Suprapubic skin (tissue), 4 donors: ENCODE data around the gene AFAP1L2.

ENCODE experiments used
- POLR2A ChIP-seq, 2 donors: fragments of 450-650 bp; IDR thresholded peaks; one replicate each; pipeline ENCODE4 v1.6.1; 2017; ENCODE audit warnings: antibody characterized with exemption in 2 of 2, mild to moderate bottlenecking in 2 of 2, moderate library complexity in 2 of 2
- POLR2AphosphoS5 ChIP-seq, 3 donors: sonication (generic); formaldehyde crosslinking; IDR thresholded peaks; one replicate each; pipeline ENCODE4 v1.6.1; 2017; ENCODE audit warnings: antibody characterized with exemption in 3 of 3
- TF ChIP-seq, protein P1 (sequence below), 2 donors: fragments of 200-600 bp in 1 of 2; fragments of 450-650 bp in 1 of 2; sonication (generic) in 1 of 2; IDR thresholded peaks; one replicate each; pipeline ENCODE4 v1.5.1; 2016 to 2019; ENCODE audit warnings: antibody characterized with exemption in 2 of 2, mild to moderate bottlenecking in 1 of 2, moderate library complexity in 1 of 2

- TF ChIP-seq POLR2AphosphoS5 (IDR thresholded peaks at IDR 0.05) (no peak), POLR2A (IDR thresholded peaks at IDR 0.05) (no peak)
- TF ChIP-seq, protein P1, sequence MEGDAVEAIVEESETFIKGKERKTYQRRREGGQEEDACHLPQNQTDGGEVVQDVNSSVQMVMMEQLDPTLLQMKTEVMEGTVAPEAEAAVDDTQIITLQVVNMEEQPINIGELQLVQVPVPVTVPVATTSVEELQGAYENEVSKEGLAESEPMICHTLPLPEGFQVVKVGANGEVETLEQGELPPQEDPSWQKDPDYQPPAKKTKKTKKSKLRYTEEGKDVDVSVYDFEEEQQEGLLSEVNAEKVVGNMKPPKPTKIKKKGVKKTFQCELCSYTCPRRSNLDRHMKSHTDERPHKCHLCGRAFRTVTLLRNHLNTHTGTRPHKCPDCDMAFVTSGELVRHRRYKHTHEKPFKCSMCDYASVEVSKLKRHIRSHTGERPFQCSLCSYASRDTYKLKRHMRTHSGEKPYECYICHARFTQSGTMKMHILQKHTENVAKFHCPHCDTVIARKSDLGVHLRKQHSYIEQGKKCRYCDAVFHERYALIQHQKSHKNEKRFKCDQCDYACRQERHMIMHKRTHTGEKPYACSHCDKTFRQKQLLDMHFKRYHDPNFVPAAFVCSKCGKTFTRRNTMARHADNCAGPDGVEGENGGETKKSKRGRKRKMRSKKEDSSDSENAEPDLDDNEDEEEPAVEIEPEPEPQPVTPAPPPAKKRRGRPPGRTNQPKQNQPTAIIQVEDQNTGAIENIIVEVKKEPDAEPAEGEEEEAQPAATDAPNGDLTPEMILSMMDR (IDR thresholded peaks at IDR 0.05) = no peak
Measured at GRCh38 chr10:114441107-114441506, 36.8 kb upstream of the AFAP1L2 start.
